Fibroblast of lung (primary cell): ENCODE data around the gene EXOC6B. TPM values are rescaled to one million over a fixed set of nuclear protein-coding genes. Genes with fewer than 3 reads are reported as not detected.

Experiments
- DNase-seq, 2 donors: peaks; one replicate each; pipeline versions ENCODE4 v3.0.0 to v3.0.0-alpha.2; 2010; ENCODE audit warnings: low read depth in 2 of 2
- H2AFZ ChIP-seq: 2 replicates; pipeline ENCODE4 v1.5.1; 2012; ENCODE audit warnings: low read length, control low read depth, inconsistent platforms
- H3K27ac ChIP-seq: 2 replicates; pipeline ENCODE4 v1.5.1; 2011; ENCODE audit warnings: low read length, control low read depth; ENCODE audit not compliant: insufficient read depth
- H3K27me3 ChIP-seq: 2 replicates; pipeline ENCODE4 v1.5.1; 2011; ENCODE audit warnings: mild to moderate bottlenecking, low read length; ENCODE audit not compliant: control insufficient read depth, insufficient read depth
- H3K36me3 ChIP-seq: 2 replicates; pipeline ENCODE4 v1.5.1; 2011; ENCODE audit warnings: low read length; ENCODE audit not compliant: control insufficient read depth, insufficient read depth
- H3K4me1 ChIP-seq: 2 replicates; pipeline ENCODE4 v1.5.1; 2011; ENCODE audit warnings: low read length; ENCODE audit not compliant: control insufficient read depth, insufficient read depth; ENCODE audit errors: extremely low read depth
- H3K4me2 ChIP-seq: 2 replicates; pipeline ENCODE4 v1.5.1; 2011; ENCODE audit warnings: low read length, control low read depth; ENCODE audit not compliant: insufficient read depth; ENCODE audit errors: extremely low read depth
- H3K4me3 ChIP-seq, 4 experiments: fragments of 200-600 bp in 1 of 4; sonication (generic) in 1 of 4; replicated peaks in 1 of 4; 2 replicates each; pipeline ENCODE4 v1.5.1; 2011 to 2016; ENCODE audit warnings: low read length in 4 of 4, low read depth in 3 of 4, mild to moderate bottlenecking in 3 of 4, control low read depth in 2 of 4, inconsistent platforms in 1 of 4, mixed read lengths in 1 of 4; ENCODE audit not compliant: insufficient read depth in 1 of 4; ENCODE audit errors: control extremely low read depth in 1 of 4
- H3K79me2 ChIP-seq: 2 replicates; pipeline ENCODE4 v1.5.1; 2012; ENCODE audit warnings: mild to moderate bottlenecking, low read length, inconsistent platforms; ENCODE audit not compliant: control insufficient read depth, insufficient read depth
- H3K9ac ChIP-seq: 2 replicates; pipeline ENCODE4 v1.5.1; 2011; ENCODE audit warnings: mild to moderate bottlenecking, low read length, control low read depth; ENCODE audit not compliant: insufficient read depth
- H3K9me3 ChIP-seq: 2 replicates; pipeline ENCODE4 v1.5.1; 2012; ENCODE audit warnings: low read depth, low read length; ENCODE audit not compliant: control insufficient read depth, insufficient read depth
- H4K20me1 ChIP-seq: 2 replicates; pipeline ENCODE4 v1.5.1; 2011; ENCODE audit warnings: low read length; ENCODE audit not compliant: control insufficient read depth, insufficient read depth; ENCODE audit errors: extremely low read depth
- CTCF ChIP-seq, 2 donors: IDR thresholded peaks in 1 of 2; conservative IDR thresholded peaks in 1 of 2; 1 replicate in 1 of 2; 2 replicates in 1 of 2; pipeline ENCODE4 v1.5.1; 2011 to 2012; ENCODE audit warnings: low read length in 2 of 2, control low read depth in 1 of 2, inconsistent platforms in 1 of 2, low read depth in 1 of 2, mild to moderate bottlenecking in 1 of 2
- EZH2 ChIP-seq: IDR thresholded peaks from 2 replicates; pipeline ENCODE4 v1.5.1; 2012; ENCODE audit warnings: low read length, control low read depth, mild to moderate bottlenecking; ENCODE audit errors: missing control alignments
- polyA plus RNA-seq, 2 donors: library from polyadenylated mRNA; depleted of rRNA in 1 of 2; stranded (reverse) in 1 of 2; unstranded in 1 of 2; fragments of >200 nt; gene quantifications; 2 replicates each; pipeline ENCODE4 v1.2.1, GENCODE V29; 2011 to 2012; ENCODE audit warnings: missing spikeins in 1 of 2
- total RNA-seq: library from RNA; depleted of rRNA; stranded (reverse); fragments of >200 nt; gene quantifications from 2 replicates; pipeline ENCODE4 v1.2.1, GENCODE V29; 2014

The EXOC6B gene
- total and polyA plus RNA-seq, 2 donors (not counting 1 experiment from before 2014, with no cell fraction given): 26.3 to 36.5 TPM

DNA sequence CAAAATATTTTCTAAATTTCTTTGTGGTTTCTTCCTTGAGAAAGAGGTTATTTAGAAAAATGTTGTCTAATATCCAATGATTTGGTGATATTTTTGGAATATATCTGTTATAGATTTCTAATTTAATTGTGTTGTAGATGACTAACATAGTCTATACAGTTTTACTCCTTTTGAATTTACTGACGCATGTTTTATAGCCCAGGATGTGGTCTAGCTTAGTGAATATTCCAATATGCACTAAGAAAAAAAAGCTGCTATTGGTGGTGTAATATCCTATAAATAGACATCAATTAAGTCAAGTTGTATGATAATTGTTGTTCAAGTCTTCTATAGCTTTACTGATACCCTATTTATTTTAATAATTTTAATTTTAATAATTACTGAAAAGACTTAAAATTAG is 437.6 kb downstream of the EXOC6B start:
- no peaks in the 10 kb centered on the region for H3K4me1 ChIP-seq
- H3K27ac ChIP-seq: no peak overlapping the region
- H3K9me3 ChIP-seq: no peaks in the 10 kb centered on the region
- no peak for DNase-seq
- no peaks in the 10 kb centered on the region for H3K36me3 ChIP-seq
- H3K27me3 ChIP-seq: no peaks in the 10 kb centered on the region
- TF ChIP-seq EZH2: no peak
- no peak for TF ChIP-seq CTCF (conservative IDR thresholded peaks at IDR 0.05 in 1 of 2, IDR thresholded peaks at IDR 0.05 in 1 of 2; ENCODE audit: low read depth in 1 of 2, low read length in 2 of 2)
- no peaks in the 10 kb centered on the region for H4K20me1 ChIP-seq
- H3K9ac ChIP-seq: no peak overlapping the region
- no peak overlapping the region for H3K4me3 ChIP-seq
- H3K4me2 ChIP-seq: no peak overlapping the region
- H3K79me2 ChIP-seq: no peaks in the 10 kb centered on the region
- H2AFZ ChIP-seq: no peak overlapping the region

- H3K27ac ChIP-seq: no peak overlapping the region
- no peak overlapping the region for H3K4me3 ChIP-seq
- H3K27me3 ChIP-seq: no peaks in the 10 kb centered on the region
- no peak overlapping the region for H2AFZ ChIP-seq
- no peak overlapping the region for H3K4me2 ChIP-seq
- no peaks in the 10 kb centered on the region for H3K4me1 ChIP-seq
- H3K79me2 ChIP-seq: no peaks in the 10 kb centered on the region
- H3K36me3 ChIP-seq: no peaks in the 10 kb centered on the region
- DNase-seq: no peak
- TF ChIP-seq CTCF (conservative IDR thresholded peaks at IDR 0.05 in 1 of 2, IDR thresholded peaks at IDR 0.05 in 1 of 2; ENCODE audit: low read depth in 1 of 2, low read length in 2 of 2) (no peak), EZH2 (no peak)
- H3K9ac ChIP-seq: no peak overlapping the region
- H3K9me3 ChIP-seq: no peaks in the 10 kb centered on the region
- H4K20me1 ChIP-seq: no peaks in the 10 kb centered on the region
Measured at GRCh38 chr2:72386288-72386687, 439.5 kb downstream of the EXOC6B start.

- Histone ChIP-seq H3K9ac (no peak overlapping the region), H3K4me2 (no peak overlapping the region), H3K36me3 (no peaks in the 10 kb centered on the region), H4K20me1 (no peaks in the 10 kb centered on the region), H2AFZ (no peak overlapping the region), H3K27ac (no peak overlapping the region), H3K4me1 (no peaks in the 10 kb centered on the region), H3K4me3 (no peak overlapping the region), H3K79me2 (no peaks in the 10 kb centered on the region), H3K9me3 (no peaks in the 10 kb centered on the region), H3K27me3 (no peaks in the 10 kb centered on the region)
- DNase-seq: peak in 1 of 2 donors; percentile 19
- no peak for TF ChIP-seq EZH2
- no peak for TF ChIP-seq CTCF (conservative IDR thresholded peaks at IDR 0.05 in 1 of 2, IDR thresholded peaks at IDR 0.05 in 1 of 2; ENCODE audit: low read depth in 1 of 2, low read length in 2 of 2)
Measured at GRCh38 chr2:72378753-72379348, 447.0 kb downstream of the EXOC6B start.
